Adipose tissue (tissue), 3 donors: ENCODE results near the gene RBMS1. TPM values are rescaled to one million over a fixed set of nuclear protein-coding genes. Genes with fewer than 3 reads are reported as not detected.

Experiments used
- H3K27ac ChIP-seq: one replicate; pipeline ENCODE4 v1.5.1; 2013; ENCODE audit warnings: low read depth, low read length
- WGBS, 3 donors: extraction: QIAGEN DNeasy Blood & Tissue Kit; methylation state at CpG; one replicate each; pipeline ENCODE4 v1.1.7; 2013; 5-methylcytosine and 5-hydroxymethylcytosine counted together
- polyA plus RNA-seq, 3 donors: library from polyadenylated mRNA; stranded (reverse); fragments of 200-250 nt; gene quantifications; one replicate each; pipeline ENCODE4 v1.2.3, GENCODE V29; 2013
- donor health status: healthy with polysubstance abuse.
- donor health status: Bipolar disorder and iron deficiency.
- donor health status: healthy.

Gene RBMS1
- polyA plus RNA-seq, 3 donors, result 8.5 to 75.7 (median 67.0) TPM

- WGBS, 3 donors, result 42 to 76% (median 49%) methylated on average over 4 of the region's 4 CpGs
- no peak overlapping the region for H3K27ac ChIP-seq
Measured at GRCh38 chr2:160334028-160334741, 159.4 kb downstream of the RBMS1 start.

GRCh38 chr2:160333324-160334027 is 160.1 kb downstream of the RBMS1 start:
- 67 to 83% (median 74%) methylated on average over 2 of the region's 2 CpGs for WGBS, 3 donors
- no peak overlapping the region for H3K27ac ChIP-seq

- H3K27ac ChIP-seq, result no peak overlapping the region
- WGBS, 3 donors, result 23 to 54% (median 26%) methylated on average over 2 of the region's 2 CpGs
Measured at GRCh38 chr2:160332318-160332717, 161.3 kb downstream of the RBMS1 start.

GRCh38 chr2:160331258-160332025 is 162.2 kb downstream of the RBMS1 start:
- 71 to 72% (median 72%) methylated on average over 6 of the region's 6 CpGs for WGBS, 3 donors
- no peak overlapping the region for H3K27ac ChIP-seq

GRCh38 chr2:160328811-160329527 is 164.6 kb downstream of the RBMS1 start:
- 34 to 65% (median 55%) methylated on average over 9 of the region's 9 CpGs for WGBS, 3 donors
- H3K27ac ChIP-seq, result no peak overlapping the region

- H3K27ac ChIP-seq, result no peak overlapping the region
Measured at GRCh38 chr2:160326786-160327185, 166.8 kb downstream of the RBMS1 start.

GRCh38 chr2:160325418-160325817 is 168.2 kb downstream of the RBMS1 start:
- H3K27ac ChIP-seq, result no peak overlapping the region
- WGBS, 3 donors, result 55 to 88% (median 75%) methylated on average over 2 of the region's 2 CpGs

GRCh38 chr2:160324917-160325316 is 168.7 kb downstream of the RBMS1 start:
- H3K27ac ChIP-seq, result no peak overlapping the region
- WGBS, 3 donors, result 65 to 80% (median 79%) methylated on average over 3 of the region's 3 CpGs

- 43 to 61% (median 55%) methylated on average over 12 of the region's 12 CpGs for WGBS, 3 donors
- no peak overlapping the region for H3K27ac ChIP-seq
Measured at GRCh38 chr2:160324161-160324800, 169.3 kb downstream of the RBMS1 start.

- WGBS, 3 donors, result 81 to 88% (median 82%) methylated on average over 3 of the region's 3 CpGs
- H3K27ac ChIP-seq, result no peak overlapping the region
Measured at GRCh38 chr2:160322320-160322719, 171.3 kb downstream of the RBMS1 start.

- no peak overlapping the region for H3K27ac ChIP-seq
- WGBS, 3 donors, result 41 to 83% (median 42%) methylated on average over 2 of the region's 2 CpGs
Measured at GRCh38 chr2:160321006-160321405, 172.6 kb downstream of the RBMS1 start.

- no peak overlapping the region for H3K27ac ChIP-seq
Measured at GRCh38 chr2:160319700-160320099, 173.9 kb downstream of the RBMS1 start.

GRCh38 chr2:160318218-160318617 is 175.4 kb downstream of the RBMS1 start:
- no peak overlapping the region for H3K27ac ChIP-seq

GRCh38 chr2:160317181-160318099 is 176.2 kb downstream of the RBMS1 start:
- 60 to 69% (median 65%) methylated on average over 7 of the region's 7 CpGs for whole genome bisulfite sequencing, 3 donors
- no peak overlapping the region for H3K27ac ChIP-seq

GRCh38 chr2:160315337-160315736 is 178.3 kb downstream of the RBMS1 start:
- H3K27ac ChIP-seq, result no peak overlapping the region
- 61 to 65% (median 64%) methylated on average over 2 of the region's 2 CpGs for WGBS, 3 donors

GRCh38 chr2:160310118-160310828 is 183.3 kb downstream of the RBMS1 start:
- 70 to 72% (median 70%) methylated on average over 8 of the region's 8 CpGs for WGBS, 3 donors
- H3K27ac ChIP-seq, result no peak overlapping the region

GRCh38 chr2:160309585-160309984 is 184.0 kb downstream of the RBMS1 start:
- H3K27ac ChIP-seq, result no peak overlapping the region
